ENCODE data around the gene SIX4. TPM values are rescaled to one million over a fixed set of nuclear protein-coding genes. Genes with fewer than 3 reads are reported as not detected.

Gene SIX4
- total RNA-seq, 2 experiments from 2014 or later: 0.04 TPM; not detected in 1

Other genes starting within 250 kb of the SIX4 start
- gene C14orf39, start 238.3 kb downstream of the SIX4 start, total RNA-seq: not detected
- not detected for gene SIX6, start 215.2 kb downstream of the SIX4 start, total RNA-seq
- gene SIX1, start 74.9 kb downstream of the SIX4 start, total RNA-seq: not detected
- gene MNAT1, start 10.4 kb upstream of the SIX4 start, total RNA-seq: 10 to 100 TPM; 39.7 to 42.7 TPM